Activated naive CD4-positive, alpha-beta T cell treated with anti-CD3 and anti-CD28 coated beads, Interleukin-2, amount 50 U/mL, for 24 hours (primary cell): ENCODE data around the gene CEP85.
"Not testable (repeated sequence)": the region's sequence is repeated elsewhere in the genome, so short reads cannot be mapped to it uniquely, and the experiment has no call there.

ENCODE experiments used
- H3K27ac Mint-ChIP-seq: one replicate; pipeline ENCODE4 v1.8.0; 2021; ENCODE audit warnings: mild to moderate bottlenecking, mixed read lengths
- H3K27me3 Mint-ChIP-seq: one replicate; pipeline ENCODE4 v1.8.0; 2021; ENCODE audit warnings: mixed read lengths
- H3K36me3 Mint-ChIP-seq: one replicate; pipeline ENCODE4 v1.8.0; 2021; ENCODE audit warnings: mixed read lengths
- H3K4me1 Mint-ChIP-seq: one replicate; pipeline ENCODE4 v1.8.0; 2021; ENCODE audit warnings: mixed read lengths
- H3K4me3 Mint-ChIP-seq: one replicate; pipeline ENCODE4 v1.8.0; 2021; ENCODE audit warnings: mild to moderate bottlenecking, mixed read lengths
- H3K9me3 Mint-ChIP-seq: one replicate; pipeline ENCODE4 v1.8.0; 2021; ENCODE audit warnings: mixed read lengths

The CEP85 gene

GRCh38 chr1:26212726-26213125, 21.3 kb upstream of the CEP85 start:
- Mint-ChIP-seq H3K27me3 (no peaks in the 10 kb centered on the region), H3K9me3 (no peaks in the 10 kb centered on the region)

DNA sequence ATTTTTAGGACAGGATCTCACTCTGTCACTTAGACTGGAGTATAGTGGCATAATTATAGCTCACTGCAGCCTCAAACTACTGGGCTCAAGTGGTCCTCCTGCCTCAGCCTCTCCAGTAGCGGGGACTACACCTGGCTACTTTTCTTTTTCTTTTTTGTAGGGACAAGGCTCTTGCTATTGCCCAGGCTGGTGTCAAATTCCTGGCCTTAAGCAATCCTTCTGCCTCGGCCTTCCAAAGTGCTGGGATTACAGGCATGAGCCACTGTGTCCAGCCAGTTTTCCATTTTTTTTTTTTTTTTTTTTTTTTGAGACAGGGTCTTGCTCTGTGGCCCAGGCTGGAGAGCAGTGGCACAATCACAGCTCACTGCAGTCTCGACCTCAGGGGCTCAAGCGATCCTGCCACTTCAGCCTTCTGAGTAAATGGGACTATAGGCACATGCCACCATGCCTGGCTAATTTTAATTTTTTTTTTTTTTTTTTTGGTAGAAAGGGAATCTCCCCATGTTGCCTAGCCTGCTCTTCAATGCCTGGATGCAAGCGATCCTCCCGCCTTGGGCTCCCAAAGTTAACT, 20.6 kb upstream of the CEP85 start:
- Mint-ChIP-seq H3K27me3 (no peaks in the 10 kb centered on the region), H3K4me3 (no peak overlapping the region), H3K9me3 (no peaks in the 10 kb centered on the region), H3K27ac (no peak overlapping the region), H3K4me1 (no peaks in the 10 kb centered on the region), H3K36me3 (no peaks in the 10 kb centered on the region)

More at GRCh38 chr1:26212726-26213125, 21.3 kb upstream of the CEP85 start:
- H3K4me3 Mint-ChIP-seq: no peak overlapping the region
- H3K36me3 Mint-ChIP-seq: no peaks in the 10 kb centered on the region
- H3K27ac Mint-ChIP-seq: no peak overlapping the region
- H3K4me1 Mint-ChIP-seq: no peaks in the 10 kb centered on the region

GRCh38 chr1:26215246-26215645, 18.8 kb upstream of the CEP85 start:
- Mint-ChIP-seq H3K9me3 (no peaks in the 10 kb centered on the region), H3K4me3 (no peak overlapping the region), H3K27ac (no peak overlapping the region), H3K27me3 (no peaks in the 10 kb centered on the region), H3K36me3 (no peaks in the 10 kb centered on the region), H3K4me1 (no peaks in the 10 kb centered on the region)

GRCh38 chr1:26218906-26219494, 15.0 kb upstream of the CEP85 start:
- no peaks in the 10 kb centered on the region for H3K27me3 Mint-ChIP-seq
- H3K36me3 Mint-ChIP-seq: no peaks in the 10 kb centered on the region
- no peak overlapping the region for H3K27ac Mint-ChIP-seq
- no peak overlapping the region for H3K4me3 Mint-ChIP-seq
- no peaks in the 10 kb centered on the region for H3K9me3 Mint-ChIP-seq
- no peaks in the 10 kb centered on the region for H3K4me1 Mint-ChIP-seq

DNA sequence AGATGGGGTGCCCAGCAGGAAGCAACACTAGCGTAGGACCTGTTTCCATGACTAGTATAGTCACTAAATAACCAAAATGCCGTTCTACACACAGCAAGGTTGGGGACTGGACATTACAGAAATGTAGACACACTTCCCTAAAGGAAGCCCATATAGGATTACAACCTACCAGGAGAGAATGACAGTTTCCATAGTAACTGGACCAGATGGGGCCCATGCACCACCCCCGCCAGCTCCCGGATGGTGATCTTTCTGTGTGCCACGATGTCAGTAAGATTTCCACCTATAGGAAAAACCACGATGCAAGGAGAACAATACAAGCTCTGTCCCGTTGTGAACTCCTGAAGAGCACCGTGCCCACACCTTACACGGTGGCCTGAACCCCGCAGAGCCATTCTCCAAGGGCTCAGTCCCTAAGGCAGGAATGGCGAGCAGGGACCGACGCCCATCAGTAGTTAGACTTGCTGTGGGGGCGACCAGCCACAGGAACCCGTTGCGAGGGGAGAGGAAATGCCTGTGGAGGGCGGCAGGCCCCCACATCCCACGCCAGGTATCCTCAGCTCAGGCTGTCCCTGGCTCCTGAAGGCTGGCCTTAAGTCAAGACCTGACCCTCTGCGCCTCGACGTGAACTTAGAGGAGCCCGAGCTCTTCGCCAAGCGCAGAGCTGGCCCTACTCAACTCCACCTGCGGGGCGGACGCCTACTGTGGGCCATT, 13.6 kb upstream of the CEP85 start:
- Mint-ChIP-seq H3K4me3 (no peak overlapping the region), H3K27me3 (no peaks in the 10 kb centered on the region), H3K4me1 (peaks cover under 1% of the 10 kb centered on the region), H3K27ac (no peak overlapping the region), H3K36me3 (no peaks in the 10 kb centered on the region), H3K9me3 (no peaks in the 10 kb centered on the region)

GRCh38 chr1:26221094-26221493, 12.9 kb upstream of the CEP85 start:
- no peaks in the 10 kb centered on the region for H3K36me3 Mint-ChIP-seq
- H3K27ac Mint-ChIP-seq: no peak overlapping the region
- peaks cover 8% of the 10 kb centered on the region for H3K4me1 Mint-ChIP-seq
- no peak overlapping the region for H3K4me3 Mint-ChIP-seq
- no peaks in the 10 kb centered on the region for H3K9me3 Mint-ChIP-seq
- H3K27me3 Mint-ChIP-seq: peaks cover 6% of the 10 kb centered on the region

GRCh38 chr1:26224606-26225005, 9.4 kb upstream of the CEP85 start:
- Mint-ChIP-seq H3K4me1 (peaks cover 11% of the 10 kb centered on the region), H3K27me3 (peaks cover 8% of the 10 kb centered on the region), H3K36me3 (no peaks in the 10 kb centered on the region), H3K9me3 (no peaks in the 10 kb centered on the region), H3K27ac (no peak overlapping the region), H3K4me3 (no peak overlapping the region)

- Mint-ChIP-seq H3K4me3 (peak overlapping the region; percentile 80), H3K27me3 (peaks cover 8% of the 10 kb centered on the region), H3K27ac (peak overlapping the region; percentile 74), H3K9me3 (no peaks in the 10 kb centered on the region), H3K36me3 (no peaks in the 10 kb centered on the region), H3K4me1 (peaks cover 11% of the 10 kb centered on the region)
Measured at GRCh38 chr1:26225033-26225831, 8.8 kb upstream of the CEP85 start.

DNA sequence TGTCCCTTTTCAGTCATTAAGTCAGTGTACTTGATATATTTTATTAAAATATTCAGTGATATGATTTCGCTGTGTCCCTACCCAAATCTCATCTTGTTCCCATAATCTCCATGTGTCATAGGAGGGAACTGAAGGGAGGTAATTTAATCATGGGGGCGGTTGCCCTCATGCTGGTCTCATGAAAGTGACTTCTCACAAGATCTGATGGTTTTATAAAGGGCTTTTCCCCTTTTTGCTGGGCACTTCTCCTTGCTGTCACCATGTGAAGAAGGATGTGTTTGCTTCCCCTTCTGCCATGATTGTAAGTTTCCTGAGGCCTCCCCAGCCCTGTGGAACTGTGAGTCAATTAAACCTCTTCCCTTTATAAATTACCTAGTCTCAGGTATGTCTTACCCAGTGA, 3.3 kb upstream of the CEP85 start:
- H3K4me1 Mint-ChIP-seq: peaks cover 18% of the 10 kb centered on the region
- H3K36me3 Mint-ChIP-seq, H3K27ac Mint-ChIP-seq, H3K27me3 Mint-ChIP-seq, H3K9me3 Mint-ChIP-seq, H3K4me3 Mint-ChIP-seq: not testable (repeated sequence)

DNA sequence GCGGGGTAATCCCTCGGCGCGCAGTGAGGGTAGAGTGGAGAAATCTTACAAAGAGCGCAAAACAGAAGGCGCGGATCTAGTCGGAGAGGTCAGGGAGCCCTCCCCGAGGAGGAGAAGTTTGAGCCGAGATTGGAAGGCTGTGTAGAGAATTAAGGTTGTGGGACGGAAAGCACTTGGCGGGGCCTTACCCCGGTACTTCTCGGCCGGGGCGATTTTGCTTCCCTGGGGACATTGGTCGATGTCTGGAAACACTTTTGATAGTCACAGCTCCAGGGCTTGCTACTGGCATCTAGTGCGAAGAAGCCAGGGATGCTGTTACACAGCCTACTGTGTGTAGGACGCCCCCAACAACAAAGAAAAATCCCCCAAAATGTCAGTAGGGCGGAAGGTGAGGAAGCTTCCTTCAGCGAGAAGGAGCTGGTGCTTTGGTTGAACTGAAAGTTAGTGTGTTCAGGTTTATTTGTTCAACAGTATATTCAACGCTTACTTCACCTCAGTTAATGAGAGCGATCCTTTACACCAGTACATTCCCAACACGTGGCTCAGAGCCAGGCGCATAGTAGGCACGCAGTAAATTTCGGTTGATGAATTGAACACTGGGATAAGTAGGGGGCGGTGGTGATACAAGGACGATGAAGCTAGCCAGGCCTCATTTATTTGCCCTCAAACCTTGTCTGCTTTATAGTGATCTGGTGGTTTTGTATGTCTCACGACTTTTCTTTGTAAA, 807 bp downstream of the CEP85 start:
- no peaks in the 10 kb centered on the region for H3K9me3 Mint-ChIP-seq

DNA sequence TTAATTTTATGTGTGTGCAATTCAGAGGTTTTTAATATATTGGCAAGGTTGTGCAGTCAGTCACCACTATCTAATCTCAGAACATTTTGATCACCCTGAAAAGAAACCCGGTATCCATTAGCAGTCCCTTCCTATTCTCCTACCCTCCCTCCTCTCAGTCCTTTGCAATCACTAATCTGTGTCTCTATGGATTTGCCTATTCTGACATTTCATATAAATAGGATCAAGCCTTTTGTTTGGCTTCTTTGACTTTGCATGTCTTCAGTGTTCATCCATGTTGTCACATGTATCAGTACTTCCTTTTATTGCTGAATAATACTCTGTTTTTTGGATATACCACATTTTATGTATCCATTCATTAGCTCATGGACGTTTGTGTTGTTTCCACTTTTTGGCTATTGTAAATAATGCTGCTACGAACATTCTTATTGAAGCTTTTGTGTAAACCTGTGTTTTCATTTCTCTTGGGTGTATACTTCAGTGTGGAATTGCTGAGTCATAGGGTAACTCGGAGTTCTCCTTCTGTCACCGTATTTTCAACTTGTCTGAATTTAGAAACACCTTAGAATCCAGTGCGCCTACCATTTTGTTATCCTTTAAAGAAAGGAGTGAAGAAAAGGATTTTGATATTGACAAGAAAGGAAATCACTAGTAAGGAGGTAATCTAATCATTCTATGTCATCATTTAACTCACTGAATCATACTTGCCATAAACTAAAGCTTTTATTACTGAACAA, 3.4 kb downstream of the CEP85 start:
- no peaks in the 10 kb centered on the region for H3K9me3 Mint-ChIP-seq
- peak overlapping the region; percentile 78 for H3K27ac Mint-ChIP-seq
- H3K27me3 Mint-ChIP-seq: no peaks in the 10 kb centered on the region
- peaks cover 5% of the 10 kb centered on the region for H3K36me3 Mint-ChIP-seq
- peak overlapping the region; percentile 16 for H3K4me3 Mint-ChIP-seq
- peaks cover 39% of the 10 kb centered on the region for H3K4me1 Mint-ChIP-seq

More for the DNA sequence above, 807 bp downstream of the CEP85 start:
- Mint-ChIP-seq H3K27ac (peak overlapping the region; percentile 91), H3K36me3 (peaks cover 3% of the 10 kb centered on the region), H3K27me3 (no peaks in the 10 kb centered on the region), H3K4me3 (peak overlapping the region; percentile 99), H3K4me1 (peaks cover 36% of the 10 kb centered on the region)

- Mint-ChIP-seq H3K36me3 (peaks cover 5% of the 10 kb centered on the region), H3K4me1 (peaks cover 35% of the 10 kb centered on the region), H3K4me3 (no peak overlapping the region), H3K27ac (no peak overlapping the region), H3K27me3 (no peaks in the 10 kb centered on the region), H3K9me3 (no peaks in the 10 kb centered on the region)
Measured at GRCh38 chr1:26239936-26240335, 5.9 kb downstream of the CEP85 start.

- H3K4me1 Mint-ChIP-seq: peaks cover 6% of the 10 kb centered on the region
- peaks cover 5% of the 10 kb centered on the region for H3K36me3 Mint-ChIP-seq
- no peaks in the 10 kb centered on the region for H3K27me3 Mint-ChIP-seq
Measured at GRCh38 chr1:26252718-26253117, 18.7 kb downstream of the CEP85 start.

GRCh38 chr1:26254404-26254803, 20.4 kb downstream of the CEP85 start:
- peaks cover 10% of the 10 kb centered on the region for H3K36me3 Mint-ChIP-seq
- H3K27me3 Mint-ChIP-seq: no peaks in the 10 kb centered on the region
- H3K4me3 Mint-ChIP-seq: no peak overlapping the region
- no peaks in the 10 kb centered on the region for H3K9me3 Mint-ChIP-seq
- peaks cover 6% of the 10 kb centered on the region for H3K4me1 Mint-ChIP-seq
- no peak overlapping the region for H3K27ac Mint-ChIP-seq

More at GRCh38 chr1:26252718-26253117, 18.7 kb downstream of the CEP85 start:
- Mint-ChIP-seq H3K4me3 (no peak overlapping the region), H3K9me3 (no peaks in the 10 kb centered on the region), H3K27ac (no peak overlapping the region)

GRCh38 chr1:26257222-26257621, 23.2 kb downstream of the CEP85 start:
- H3K9me3 Mint-ChIP-seq: no peaks in the 10 kb centered on the region
- H3K4me1 Mint-ChIP-seq: peaks cover 6% of the 10 kb centered on the region
- no peak overlapping the region for H3K27ac Mint-ChIP-seq
- peaks cover 12% of the 10 kb centered on the region for H3K36me3 Mint-ChIP-seq
- H3K27me3 Mint-ChIP-seq: no peaks in the 10 kb centered on the region
- H3K4me3 Mint-ChIP-seq: no peak overlapping the region
